Esophagus mucosa (tissue), 1 donor: Measurements from ENCODE around the gene RRAGC. TPM values are rescaled to one million over a fixed set of nuclear protein-coding genes. Genes with fewer than 3 reads are reported as not detected.

Source experiments
- total RNA-seq: library from RNA; stranded (reverse); gene quantifications from one replicate; pipeline ENCODE4 v1.2.4, GENCODE V29; 2023
- donor health status: DM: yes; HTN: yes; CAD: no.

Gene RRAGC
- total RNA-seq, 1 donor from 2014 or later = 32.8 TPM

Other genes starting within 250 kb of the RRAGC start
- 21.8 TPM for gene MYCBP, start 13.6 kb upstream of the RRAGC start, total RNA-seq
- gene GJA9, start 21.8 kb upstream of the RRAGC start, total RNA-seq = 0.44 TPM
- 16.1 TPM for gene RHBDL2, start 82.1 kb upstream of the RRAGC start, total RNA-seq
- 28.7 TPM for gene AKIRIN1, start 131.5 kb upstream of the RRAGC start, total RNA-seq
- 165 TPM for gene NDUFS5, start 166.6 kb upstream of the RRAGC start, total RNA-seq